ENCODE measurements around the gene COL26A1.
A peak's percentile ranks its signal among the peaks of the same experiment; 100 is the strongest.

COL26A1 gene

GRCh38 chr7:101582971-101583370, 220.3 kb downstream of the COL26A1 start:
- no peak for DNase-seq

- DNase-seq, result no peak
Observed at GRCh38 chr7:101586078-101586905, 223.6 kb downstream of the COL26A1 start.

- no peak for DNase-seq
Observed at GRCh38 chr7:101586906-101587677, 224.4 kb downstream of the COL26A1 start.

DNA sequence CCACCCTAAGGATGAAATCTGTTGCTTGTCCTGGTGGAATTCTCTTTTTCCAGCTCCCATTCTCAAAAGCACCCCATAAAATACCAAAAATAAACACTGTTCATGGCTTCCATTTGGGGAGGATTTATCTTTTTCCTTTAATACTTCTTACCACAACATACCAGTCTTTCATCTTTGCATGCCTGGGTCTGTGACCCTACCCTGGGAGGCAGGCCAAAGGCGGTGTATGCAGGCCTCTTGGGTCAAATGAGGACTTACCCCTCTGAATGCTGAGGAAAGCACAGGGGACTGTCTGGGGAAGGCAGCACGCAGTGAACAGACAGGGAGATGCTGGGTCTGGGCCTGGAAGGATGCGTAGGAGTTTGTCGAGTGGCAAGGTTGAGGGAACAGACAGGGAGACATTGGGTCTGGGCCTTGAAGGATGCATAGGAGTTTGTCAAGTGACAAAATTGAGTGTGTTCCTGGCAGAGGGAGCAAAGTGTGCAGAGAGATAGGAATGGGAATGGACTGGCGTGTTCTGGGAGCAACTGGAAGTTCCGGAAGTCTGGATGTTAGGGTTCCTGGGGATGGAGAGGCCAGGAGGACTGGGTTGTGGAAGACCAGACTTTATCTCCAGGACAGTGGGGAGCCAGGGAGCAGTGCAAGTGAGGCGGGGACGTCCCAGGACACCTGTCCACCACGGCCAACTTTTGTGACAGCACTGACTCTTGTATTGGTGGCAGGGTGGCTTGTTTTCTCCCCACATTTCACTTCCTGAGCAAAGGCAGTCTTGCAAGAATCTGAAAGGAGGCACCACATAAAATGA, 225.7 kb downstream of the COL26A1 start:
- DNase-seq, result no peak

DNA sequence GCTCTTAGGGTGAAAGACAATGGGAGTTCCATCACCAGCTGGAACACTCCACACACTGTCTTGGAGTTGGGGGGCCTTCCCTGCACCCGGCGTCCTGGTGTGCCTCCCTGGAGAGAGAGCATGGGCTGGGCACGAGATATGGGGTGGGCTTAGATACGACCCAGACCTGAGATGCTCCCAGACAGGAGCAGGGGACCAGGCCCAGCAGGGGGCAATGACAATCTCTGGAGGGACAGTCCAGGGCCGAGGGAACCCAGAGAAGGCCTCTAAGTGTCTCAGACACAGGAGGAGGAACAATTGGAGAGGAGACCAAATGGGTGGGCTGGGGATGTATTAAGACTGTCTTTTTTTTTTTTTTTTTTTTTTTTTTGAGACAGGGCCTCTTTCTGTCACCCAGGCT, 226.4 kb downstream of the COL26A1 start:
- DNase-seq, result no peak

- no peak for DNase-seq
Observed at GRCh38 chr7:101589976-101590662, 227.4 kb downstream of the COL26A1 start.

DNA sequence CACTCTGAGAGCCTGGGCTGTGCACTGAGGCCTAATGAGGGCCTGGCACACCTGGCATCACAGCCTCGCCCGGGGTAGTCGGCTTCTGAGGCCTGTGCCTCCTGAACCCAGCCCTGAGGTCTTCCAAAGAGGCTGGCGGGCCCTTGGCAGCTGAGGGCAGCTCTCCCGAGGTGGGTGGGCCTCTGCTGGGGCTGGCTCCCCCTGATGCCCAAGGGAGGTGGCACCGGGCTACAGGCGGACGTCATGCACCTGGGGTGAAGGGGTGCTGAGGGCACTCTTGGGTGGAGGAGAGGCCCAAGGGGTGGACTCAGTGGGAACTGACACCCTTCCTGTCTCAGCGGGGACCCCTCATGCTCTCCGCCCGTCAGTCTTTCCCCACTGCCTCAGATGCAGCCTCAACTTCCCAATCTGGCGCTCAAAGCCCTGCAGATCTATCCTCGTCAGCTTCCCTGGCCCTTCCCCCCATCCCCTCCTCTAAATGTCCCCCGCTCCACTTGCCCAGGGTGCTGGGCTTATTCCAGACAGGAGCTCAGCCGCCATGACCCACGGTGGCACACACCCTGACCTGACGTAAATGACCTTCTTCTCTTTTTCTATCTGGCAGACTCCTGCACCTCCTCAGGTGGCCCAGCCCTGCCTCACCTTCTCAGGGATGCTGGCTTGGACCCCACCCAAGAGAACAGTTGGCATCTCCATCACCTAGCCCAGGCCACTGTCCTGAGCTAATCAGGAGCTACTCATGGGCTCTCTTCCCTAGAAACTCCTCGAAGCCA, 228.2 kb downstream of the COL26A1 start:
- no peak for DNase-seq

- DNase-seq, result no peak
Observed at GRCh38 chr7:101591504-101591903, 228.8 kb downstream of the COL26A1 start.

- DNase-seq, result no peak
Observed at GRCh38 chr7:101593556-101593955, 230.9 kb downstream of the COL26A1 start.

DNA sequence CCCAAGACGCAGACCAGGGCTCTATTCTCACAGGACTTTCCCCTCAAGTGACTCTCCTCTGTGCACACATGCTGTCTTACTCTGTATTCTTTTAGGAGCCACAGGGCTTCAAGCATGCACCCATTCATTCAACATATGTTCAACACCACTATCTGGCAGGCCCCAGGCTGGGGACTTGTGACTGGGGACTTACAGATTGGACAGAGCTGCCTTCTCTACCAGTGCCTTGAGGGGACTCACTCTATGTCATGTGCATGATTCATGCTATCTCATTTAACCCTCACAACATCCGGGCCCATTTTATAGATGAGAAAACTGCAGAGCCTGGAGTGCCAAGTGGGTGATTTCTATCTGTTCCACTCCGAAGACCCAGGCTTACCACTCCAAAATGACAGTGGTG, 232.1 kb downstream of the COL26A1 start:
- no peak for DNase-seq

DNA sequence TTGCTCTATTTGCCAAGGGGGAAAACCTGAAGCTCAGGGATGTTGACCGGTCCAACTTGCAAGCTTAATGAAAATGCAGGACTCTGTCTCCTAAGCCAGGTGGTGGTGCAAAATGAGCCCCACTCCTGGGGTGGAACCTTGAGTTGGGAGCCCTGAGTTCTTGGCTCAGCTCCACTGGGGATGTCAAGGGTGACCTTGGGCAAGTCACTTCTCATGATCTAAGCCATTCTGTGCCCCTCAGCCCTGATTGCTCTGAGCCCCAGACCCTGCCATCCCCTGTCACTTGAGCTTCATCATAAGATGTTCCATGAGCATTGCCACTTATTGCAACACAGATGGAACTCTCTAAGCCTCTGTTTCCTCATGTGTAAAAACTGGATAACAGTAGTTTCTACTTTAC, 232.6 kb downstream of the COL26A1 start:
- DNase-seq, result no peak

- no peak for DNase-seq
Observed at GRCh38 chr7:101595766-101596537, 233.3 kb downstream of the COL26A1 start.

DNA sequence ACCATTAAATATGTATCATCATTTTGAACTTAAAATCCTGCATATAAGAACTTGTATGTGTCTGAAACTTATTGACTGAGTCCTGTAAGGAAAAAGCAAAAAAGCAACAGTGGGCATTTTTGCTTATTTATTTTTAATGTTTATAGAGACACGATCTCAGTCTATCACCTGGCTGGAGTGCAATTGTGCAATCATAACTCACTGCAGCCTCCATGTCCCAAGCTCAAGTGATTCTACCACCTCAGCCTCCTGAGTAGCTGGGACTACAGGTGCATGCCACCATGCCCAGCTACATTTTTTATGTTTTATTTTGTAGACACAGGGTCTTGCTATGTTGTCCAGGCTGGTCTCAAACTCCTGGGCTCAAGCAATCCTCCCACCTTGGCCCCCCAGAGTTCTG, 234.2 kb downstream of the COL26A1 start:
- DNase-seq, result no peak

DNA sequence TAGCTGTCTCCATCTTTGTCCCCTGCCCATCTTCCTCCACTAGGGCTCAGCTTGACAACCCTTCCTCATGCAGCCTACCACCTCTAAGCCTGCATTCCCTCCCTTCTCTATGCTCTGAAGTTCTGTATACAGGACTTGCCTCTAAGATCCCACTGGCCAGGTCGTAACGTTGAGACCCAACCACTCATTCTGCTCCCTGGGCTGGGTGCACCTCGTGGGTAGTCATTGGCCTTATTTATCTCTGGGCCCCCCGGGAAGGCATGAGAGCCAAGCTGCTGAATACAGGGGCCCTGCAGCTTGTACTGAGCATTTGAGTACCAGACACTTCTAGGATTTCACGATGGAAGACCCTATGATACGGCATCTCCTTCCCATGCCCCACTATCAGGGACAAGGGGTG, 235.3 kb downstream of the COL26A1 start:
- no peak for DNase-seq

DNA sequence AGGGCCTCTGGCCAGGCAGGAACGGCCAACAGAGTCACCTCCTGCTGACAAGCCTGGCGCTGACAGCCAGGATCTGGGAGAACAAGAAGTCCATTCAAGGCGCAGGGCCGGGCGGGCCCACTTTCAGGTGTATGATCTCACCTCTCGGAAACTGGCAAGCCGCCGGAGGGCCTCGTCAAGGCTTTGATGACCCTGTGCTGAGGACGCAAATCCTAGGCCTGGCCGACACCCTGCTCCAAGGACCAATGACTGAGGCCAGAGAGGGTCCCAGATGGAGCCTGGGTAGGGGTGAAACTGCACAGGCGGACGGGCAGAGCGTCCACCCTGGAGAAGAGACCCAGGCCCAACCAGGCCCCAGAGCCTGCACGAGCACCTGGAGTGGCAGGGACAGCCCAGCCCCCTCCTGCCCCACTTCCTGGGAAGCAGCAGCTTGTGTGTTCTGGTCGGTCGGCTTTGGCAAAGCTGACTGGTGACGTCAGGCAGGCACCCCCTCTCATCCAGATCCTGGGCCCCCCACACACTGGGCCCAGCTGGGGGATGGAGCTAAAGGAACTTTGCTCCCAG, 235.8 kb downstream of the COL26A1 start:
- DNase-seq, result no peak

DNA sequence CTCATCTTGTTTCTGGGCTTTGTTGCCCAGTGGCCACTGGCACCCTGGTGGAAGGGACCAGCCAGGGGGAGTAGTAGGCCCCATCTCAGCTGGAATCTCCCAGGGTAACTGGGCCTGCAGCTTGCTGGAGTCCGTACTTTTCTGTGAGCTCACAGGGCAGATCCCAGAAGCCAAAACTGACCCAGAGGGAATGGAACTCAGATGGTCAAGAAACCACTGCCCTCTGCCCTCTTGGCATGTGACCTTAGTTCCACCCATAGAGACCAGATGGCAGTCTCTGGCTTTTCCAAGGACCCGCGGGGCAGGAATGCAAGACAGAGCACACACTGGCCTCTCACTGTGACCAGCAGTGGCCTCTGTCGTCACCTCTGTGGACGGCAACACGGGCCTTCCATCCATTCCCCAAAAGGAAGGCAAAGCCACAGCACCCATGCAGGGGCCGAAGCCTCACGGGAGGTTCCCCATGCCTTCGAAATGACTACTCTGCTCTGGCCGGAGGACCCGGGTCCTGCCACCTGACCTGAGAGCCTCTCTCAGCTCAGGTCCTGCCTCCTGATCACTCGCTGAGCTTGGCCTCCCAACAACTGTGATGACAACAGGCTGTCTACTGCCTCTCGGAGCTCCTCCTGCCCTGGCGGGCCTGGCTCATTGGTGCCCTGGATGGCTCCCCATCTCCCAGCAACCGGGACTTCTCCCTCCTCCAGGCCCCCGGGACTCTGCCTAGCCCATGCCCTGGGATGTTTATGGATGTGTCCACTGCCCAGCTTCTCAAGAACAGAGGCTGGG, 236.5 kb downstream of the COL26A1 start:
- no peak for DNase-seq

GRCh38 chr7:101599787-101600186, 237.1 kb downstream of the COL26A1 start:
- no peak for DNase-seq

DNA sequence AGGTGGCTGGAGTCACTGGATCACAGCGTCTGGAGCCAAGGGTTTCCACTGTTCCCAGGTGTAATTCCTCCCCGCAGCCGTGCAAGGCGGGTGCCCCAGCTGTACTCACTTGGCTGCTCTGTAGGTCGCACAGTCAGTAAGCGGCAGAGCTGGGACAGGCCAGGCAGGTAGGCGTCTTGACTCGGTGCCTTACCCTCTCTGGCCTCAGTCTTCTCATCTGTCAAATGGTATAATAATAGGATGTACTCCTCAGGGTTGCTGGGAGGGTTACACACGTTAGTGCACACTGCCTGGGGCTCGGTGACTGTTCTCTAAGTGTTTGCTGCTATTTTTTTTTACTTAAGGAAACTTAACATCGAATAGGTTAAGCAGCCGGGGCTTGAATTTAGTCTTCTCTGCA, 239.4 kb downstream of the COL26A1 start:
- DNase-seq, result no peak

- peak; percentile 32 for DNase-seq
Observed at GRCh38 chr7:101602484-101603241, 240.0 kb downstream of the COL26A1 start.

Measured in GOT3 (cell line).